HEK293 (cell line): Measurements from ENCODE around the gene PHF21A.

Source experiments
- CTCF ChIP-seq: fragments of 450-650 bp; formaldehyde crosslinking; IDR thresholded peaks from 2 replicates; pipeline ENCODE4 v1.5.1; 2016; ENCODE audit warnings: missing biosample characterization, missing genetic modification characterization
- PATZ1 ChIP-seq: fragments of 450-650 bp; formaldehyde crosslinking; IDR thresholded peaks from 2 replicates; pipeline ENCODE4 v1.5.1; 2016; ENCODE audit warnings: missing biosample characterization, missing genetic modification characterization
- REST ChIP-seq: fragments of 450-650 bp; formaldehyde crosslinking; IDR thresholded peaks from 2 replicates; pipeline ENCODE4 v1.5.1; 2016; ENCODE audit warnings: missing biosample characterization, missing genetic modification characterization
- SALL2 ChIP-seq: fragments of 450-650 bp; formaldehyde crosslinking; IDR thresholded peaks from 2 replicates; pipeline ENCODE4 v1.5.0; 2017; ENCODE audit warnings: missing biosample characterization, mild to moderate bottlenecking, missing genetic modification characterization, borderline replicate concordance
- ZBTB7A ChIP-seq: fragments of 450-650 bp; formaldehyde crosslinking; IDR thresholded peaks from 2 replicates; pipeline ENCODE4 v1.5.1; 2016; ENCODE audit warnings: low read depth, missing biosample characterization, missing genetic modification characterization
- ZFP37 ChIP-seq: fragments of 450-650 bp; formaldehyde crosslinking; IDR thresholded peaks from 2 replicates; pipeline ENCODE4 v1.5.1; 2016; ENCODE audit warnings: missing biosample characterization, missing genetic modification characterization
- ZNF777 ChIP-seq: fragments of 450-650 bp; formaldehyde crosslinking; IDR thresholded peaks from 2 replicates; pipeline ENCODE4 v1.5.1; 2017; ENCODE audit warnings: missing biosample characterization, missing genetic modification characterization, borderline replicate concordance

- TF ChIP-seq CTCF (tag by site-specific recombination), result no peak
- no peak for TF ChIP-seq PATZ1 (tag by site-specific recombination)
- no peak for TF ChIP-seq REST
- TF ChIP-seq ZNF777 (tag by site-specific recombination), result no peak
- TF ChIP-seq SALL2, result no peak
- no peak for TF ChIP-seq ZFP37
- TF ChIP-seq ZBTB7A (tag by site-specific recombination), result no peak
These were observed 6.9 kb downstream of the PHF21A start for GRCh38 chr11:46114378-46114777.
